ENCODE results near the gene ZDHHC16.

ZDHHC16 gene

DNA sequence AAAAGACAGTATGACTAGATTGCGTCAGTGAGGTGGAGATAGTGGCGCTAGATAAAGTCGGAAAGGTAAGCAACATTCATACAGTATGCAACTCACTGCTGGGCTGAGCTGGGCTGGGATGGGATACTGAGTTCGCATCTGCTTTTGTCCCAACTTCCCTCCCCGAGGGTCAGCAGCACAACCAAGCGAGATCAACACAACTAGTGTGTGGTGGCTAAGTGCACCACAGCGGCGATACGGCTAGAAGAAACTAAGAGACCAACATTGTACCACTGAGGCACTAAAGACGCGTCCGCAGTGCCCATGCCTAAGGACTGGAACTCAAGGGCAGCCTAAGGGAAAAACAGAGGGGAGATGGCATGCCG lies 636 bp upstream of the ZDHHC16 start:
- peak; percentile 7 for ATAC-seq
- TF ChIP-seq, protein P1, sequence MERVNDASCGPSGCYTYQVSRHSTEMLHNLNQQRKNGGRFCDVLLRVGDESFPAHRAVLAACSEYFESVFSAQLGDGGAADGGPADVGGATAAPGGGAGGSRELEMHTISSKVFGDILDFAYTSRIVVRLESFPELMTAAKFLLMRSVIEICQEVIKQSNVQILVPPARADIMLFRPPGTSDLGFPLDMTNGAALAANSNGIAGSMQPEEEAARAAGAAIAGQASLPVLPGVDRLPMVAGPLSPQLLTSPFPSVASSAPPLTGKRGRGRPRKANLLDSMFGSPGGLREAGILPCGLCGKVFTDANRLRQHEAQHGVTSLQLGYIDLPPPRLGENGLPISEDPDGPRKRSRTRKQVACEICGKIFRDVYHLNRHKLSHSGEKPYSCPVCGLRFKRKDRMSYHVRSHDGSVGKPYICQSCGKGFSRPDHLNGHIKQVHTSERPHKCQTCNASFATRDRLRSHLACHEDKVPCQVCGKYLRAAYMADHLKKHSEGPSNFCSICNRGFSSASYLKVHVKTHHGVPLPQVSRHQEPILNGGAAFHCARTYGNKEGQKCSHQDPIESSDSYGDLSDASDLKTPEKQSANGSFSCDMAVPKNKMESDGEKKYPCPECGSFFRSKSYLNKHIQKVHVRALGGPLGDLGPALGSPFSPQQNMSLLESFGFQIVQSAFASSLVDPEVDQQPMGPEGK (CRISPR knock-in tag; IDR thresholded peaks at IDR 0.05; ENCODE audit: borderline replicate concordance): no peak
- TF ChIP-seq OSR1 (CRISPR knock-in tag; IDR thresholded peaks at IDR 0.05): no peak
- TF ChIP-seq BACH2 (CRISPR knock-in tag; IDR thresholded peaks at IDR 0.05; ENCODE audit: borderline replicate concordance): no peak
- TF ChIP-seq ZNF565 (CRISPR knock-in tag; conservative IDR thresholded peaks at IDR 0.05; ENCODE audit: low read depth): no peak
- no peak for TF ChIP-seq ZNF8 (CRISPR knock-in tag; IDR thresholded peaks at IDR 0.05)
- TF ChIP-seq, protein P2, sequence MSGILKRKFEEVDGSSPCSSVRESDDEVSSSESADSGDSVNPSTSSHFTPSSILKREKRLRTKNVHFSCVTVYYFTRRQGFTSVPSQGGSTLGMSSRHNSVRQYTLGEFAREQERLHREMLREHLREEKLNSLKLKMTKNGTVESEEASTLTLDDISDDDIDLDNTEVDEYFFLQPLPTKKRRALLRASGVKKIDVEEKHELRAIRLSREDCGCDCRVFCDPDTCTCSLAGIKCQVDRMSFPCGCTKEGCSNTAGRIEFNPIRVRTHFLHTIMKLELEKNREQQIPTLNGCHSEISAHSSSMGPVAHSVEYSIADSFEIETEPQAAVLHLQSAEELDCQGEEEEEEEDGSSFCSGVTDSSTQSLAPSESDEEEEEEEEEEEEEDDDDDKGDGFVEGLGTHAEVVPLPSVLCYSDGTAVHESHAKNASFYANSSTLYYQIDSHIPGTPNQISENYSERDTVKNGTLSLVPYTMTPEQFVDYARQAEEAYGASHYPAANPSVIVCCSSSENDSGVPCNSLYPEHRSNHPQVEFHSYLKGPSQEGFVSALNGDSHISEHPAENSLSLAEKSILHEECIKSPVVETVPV (CRISPR knock-in tag; IDR thresholded peaks at IDR 0.05): no peak
- no peak for TF ChIP-seq ISL1 (CRISPR knock-in tag; IDR thresholded peaks at IDR 0.05)
- TF ChIP-seq, protein P3, sequence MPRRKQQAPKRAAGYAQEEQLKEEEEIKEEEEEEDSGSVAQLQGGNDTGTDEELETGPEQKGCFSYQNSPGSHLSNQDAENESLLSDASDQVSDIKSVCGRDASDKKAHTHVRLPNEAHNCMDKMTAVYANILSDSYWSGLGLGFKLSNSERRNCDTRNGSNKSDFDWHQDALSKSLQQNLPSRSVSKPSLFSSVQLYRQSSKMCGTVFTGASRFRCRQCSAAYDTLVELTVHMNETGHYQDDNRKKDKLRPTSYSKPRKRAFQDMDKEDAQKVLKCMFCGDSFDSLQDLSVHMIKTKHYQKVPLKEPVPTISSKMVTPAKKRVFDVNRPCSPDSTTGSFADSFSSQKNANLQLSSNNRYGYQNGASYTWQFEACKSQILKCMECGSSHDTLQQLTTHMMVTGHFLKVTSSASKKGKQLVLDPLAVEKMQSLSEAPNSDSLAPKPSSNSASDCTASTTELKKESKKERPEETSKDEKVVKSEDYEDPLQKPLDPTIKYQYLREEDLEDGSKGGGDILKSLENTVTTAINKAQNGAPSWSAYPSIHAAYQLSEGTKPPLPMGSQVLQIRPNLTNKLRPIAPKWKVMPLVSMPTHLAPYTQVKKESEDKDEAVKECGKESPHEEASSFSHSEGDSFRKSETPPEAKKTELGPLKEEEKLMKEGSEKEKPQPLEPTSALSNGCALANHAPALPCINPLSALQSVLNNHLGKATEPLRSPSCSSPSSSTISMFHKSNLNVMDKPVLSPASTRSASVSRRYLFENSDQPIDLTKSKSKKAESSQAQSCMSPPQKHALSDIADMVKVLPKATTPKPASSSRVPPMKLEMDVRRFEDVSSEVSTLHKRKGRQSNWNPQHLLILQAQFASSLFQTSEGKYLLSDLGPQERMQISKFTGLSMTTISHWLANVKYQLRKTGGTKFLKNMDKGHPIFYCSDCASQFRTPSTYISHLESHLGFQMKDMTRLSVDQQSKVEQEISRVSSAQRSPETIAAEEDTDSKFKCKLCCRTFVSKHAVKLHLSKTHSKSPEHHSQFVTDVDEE (CRISPR knock-in tag; IDR thresholded peaks at IDR 0.05): no peak
- no peak for TF ChIP-seq ZFP3 (CRISPR knock-in tag; IDR thresholded peaks at IDR 0.05)
- no peak for TF ChIP-seq SNAI2 (CRISPR knock-in tag; IDR thresholded peaks at IDR 0.05)
- TF ChIP-seq, protein P4, sequence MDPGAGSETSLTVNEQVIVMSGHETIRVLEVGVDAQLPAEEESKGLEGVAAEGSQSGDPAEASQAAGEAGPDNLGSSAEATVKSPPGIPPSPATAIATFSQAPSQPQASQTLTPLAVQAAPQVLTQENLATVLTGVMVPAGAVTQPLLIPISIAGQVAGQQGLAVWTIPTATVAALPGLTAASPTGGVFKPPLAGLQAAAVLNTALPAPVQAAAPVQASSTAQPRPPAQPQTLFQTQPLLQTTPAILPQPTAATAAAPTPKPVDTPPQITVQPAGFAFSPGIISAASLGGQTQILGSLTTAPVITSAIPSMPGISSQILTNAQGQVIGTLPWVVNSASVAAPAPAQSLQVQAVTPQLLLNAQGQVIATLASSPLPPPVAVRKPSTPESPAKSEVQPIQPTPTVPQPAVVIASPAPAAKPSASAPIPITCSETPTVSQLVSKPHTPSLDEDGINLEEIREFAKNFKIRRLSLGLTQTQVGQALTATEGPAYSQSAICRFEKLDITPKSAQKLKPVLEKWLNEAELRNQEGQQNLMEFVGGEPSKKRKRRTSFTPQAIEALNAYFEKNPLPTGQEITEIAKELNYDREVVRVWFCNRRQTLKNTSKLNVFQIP (CRISPR knock-in tag; IDR thresholded peaks at IDR 0.05; ENCODE audit: borderline replicate concordance, low read depth): no peak
- TF ChIP-seq RARB (CRISPR knock-in tag; IDR thresholded peaks at IDR 0.05): no peak
- no peak for TF ChIP-seq CSDC2 (CRISPR knock-in tag; IDR thresholded peaks at IDR 0.05)
- no peak for TF ChIP-seq PPARA (CRISPR knock-in tag; IDR thresholded peaks at IDR 0.05; ENCODE audit: borderline replicate concordance)

DNA sequence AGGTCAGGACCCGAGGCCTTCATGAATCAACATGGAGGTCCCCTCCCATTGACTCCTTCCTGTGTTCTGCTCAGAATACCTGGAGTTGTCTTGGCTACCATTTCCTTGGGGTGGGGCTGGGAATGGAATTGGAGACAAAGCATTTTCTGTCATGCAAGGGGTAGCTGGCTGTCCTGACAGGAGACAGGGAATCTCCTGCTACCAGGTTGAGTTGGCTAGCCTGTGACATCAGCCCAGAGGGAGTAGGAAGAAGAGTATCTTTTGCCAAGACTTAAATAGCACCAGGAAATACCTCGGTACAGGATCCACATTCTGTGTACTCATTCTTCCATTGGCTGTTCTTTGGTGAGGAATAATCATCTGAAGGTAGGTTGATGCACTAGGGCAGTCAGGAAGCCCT lies 4.9 kb downstream of the ZDHHC16 start:
- ATAC-seq: no peak
- TF ChIP-seq, protein P5, sequence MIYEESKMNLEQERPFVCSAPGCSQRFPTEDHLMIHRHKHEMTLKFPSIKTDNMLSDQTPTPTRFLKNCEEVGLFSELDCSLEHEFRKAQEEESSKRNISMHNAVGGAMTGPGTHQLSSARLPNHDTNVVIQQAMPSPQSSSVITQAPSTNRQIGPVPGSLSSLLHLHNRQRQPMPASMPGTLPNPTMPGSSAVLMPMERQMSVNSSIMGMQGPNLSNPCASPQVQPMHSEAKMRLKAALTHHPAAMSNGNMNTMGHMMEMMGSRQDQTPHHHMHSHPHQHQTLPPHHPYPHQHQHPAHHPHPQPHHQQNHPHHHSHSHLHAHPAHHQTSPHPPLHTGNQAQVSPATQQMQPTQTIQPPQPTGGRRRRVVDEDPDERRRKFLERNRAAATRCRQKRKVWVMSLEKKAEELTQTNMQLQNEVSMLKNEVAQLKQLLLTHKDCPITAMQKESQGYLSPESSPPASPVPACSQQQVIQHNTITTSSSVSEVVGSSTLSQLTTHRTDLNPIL (CRISPR knock-in tag; IDR thresholded peaks at IDR 0.05; ENCODE audit: low read depth): no peak
- TF ChIP-seq BACH2 (CRISPR knock-in tag; IDR thresholded peaks at IDR 0.05; ENCODE audit: borderline replicate concordance): no peak
- TF ChIP-seq GLIS3 (CRISPR knock-in tag; IDR thresholded peaks at IDR 0.05): no peak
- TF ChIP-seq TCF4 (CRISPR knock-in tag; IDR thresholded peaks at IDR 0.05; ENCODE audit: borderline replicate concordance): no peak
- TF ChIP-seq TOX (CRISPR knock-in tag; IDR thresholded peaks at IDR 0.05; ENCODE audit: borderline replicate concordance): no peak
- TF ChIP-seq, protein P1 (CRISPR knock-in tag; IDR thresholded peaks at IDR 0.05; ENCODE audit: borderline replicate concordance): no peak
- TF ChIP-seq, protein P3 (CRISPR knock-in tag; IDR thresholded peaks at IDR 0.05): no peak
- TF ChIP-seq, protein P2 (CRISPR knock-in tag; IDR thresholded peaks at IDR 0.05): no peak
- TF ChIP-seq ZNF70 (CRISPR knock-in tag; IDR thresholded peaks at IDR 0.05): no peak
- TF ChIP-seq, protein P4 (CRISPR knock-in tag; IDR thresholded peaks at IDR 0.05; ENCODE audit: borderline replicate concordance, low read depth): no peak
- TF ChIP-seq PPARA (CRISPR knock-in tag; IDR thresholded peaks at IDR 0.05; ENCODE audit: borderline replicate concordance): no peak
- no peak for TF ChIP-seq OSR1 (CRISPR knock-in tag; IDR thresholded peaks at IDR 0.05)
- TF ChIP-seq RARB (CRISPR knock-in tag; IDR thresholded peaks at IDR 0.05): no peak
- TF ChIP-seq ARNTL (CRISPR knock-in tag; IDR thresholded peaks at IDR 0.05; ENCODE audit: borderline replicate concordance, low read depth): no peak
- no peak for TF ChIP-seq ESRRG (CRISPR knock-in tag; IDR thresholded peaks at IDR 0.05)
